ENCODE measurements around the gene LMTK2.

Gene LMTK2

GRCh38 chr7:98227939-98228338, 121.3 kb downstream of the LMTK2 start:
- Histone ChIP-seq H3K4me2 (ENCODE audit: low read length) (no peak overlapping the region), H3K36me3 (ENCODE audit: insufficient read depth, low read length) (peaks cover 4% of the 10 kb centered on the region), H3K4me1 (ENCODE audit: control insufficient read depth, insufficient read depth, low read length) (no peaks in the 10 kb centered on the region), H3K4me3 (ENCODE audit: low read length) (no peak overlapping the region), H3K27me3 (ENCODE audit: control insufficient read depth, insufficient read depth, low read length) (no peaks in the 10 kb centered on the region), H3K9me3 (replicated peaks; ENCODE audit: low read length) (no peaks in the 10 kb centered on the region), H3K9ac (ENCODE audit: low read depth, low read length) (no peak overlapping the region)

- H3K4me1 ChIP-seq (ENCODE audit: control insufficient read depth, insufficient read depth, low read length) = no peaks in the 10 kb centered on the region
- no peak overlapping the region for H3K9ac ChIP-seq (ENCODE audit: low read depth, low read length)
- H3K4me2 ChIP-seq (ENCODE audit: low read length) = no peak overlapping the region
- H3K4me3 ChIP-seq (ENCODE audit: low read length) = no peak overlapping the region
- no peaks in the 10 kb centered on the region for H3K27me3 ChIP-seq (ENCODE audit: control insufficient read depth, insufficient read depth, low read length)
- peaks cover 4% of the 10 kb centered on the region for H3K36me3 ChIP-seq (ENCODE audit: insufficient read depth, low read length)
- H3K9me3 ChIP-seq (replicated peaks; ENCODE audit: low read length) = no peaks in the 10 kb centered on the region
Observed at GRCh38 chr7:98228801-98229200, 122.1 kb downstream of the LMTK2 start.

GRCh38 chr7:98229441-98229840, 122.8 kb downstream of the LMTK2 start:
- Histone ChIP-seq H3K9me3 (replicated peaks; ENCODE audit: low read length) (no peaks in the 10 kb centered on the region), H3K4me1 (ENCODE audit: control insufficient read depth, insufficient read depth, low read length) (no peaks in the 10 kb centered on the region), H3K4me2 (ENCODE audit: low read length) (no peak overlapping the region), H3K9ac (ENCODE audit: low read depth, low read length) (no peak overlapping the region), H3K27me3 (ENCODE audit: control insufficient read depth, insufficient read depth, low read length) (no peaks in the 10 kb centered on the region), H3K36me3 (ENCODE audit: insufficient read depth, low read length) (peaks cover 4% of the 10 kb centered on the region), H3K4me3 (ENCODE audit: low read length) (no peak overlapping the region)

GRCh38 chr7:98229991-98230745, 123.5 kb downstream of the LMTK2 start:
- Histone ChIP-seq H3K4me2 (ENCODE audit: low read length) (no peak overlapping the region), H3K36me3 (ENCODE audit: insufficient read depth, low read length) (peaks cover 4% of the 10 kb centered on the region), H3K4me3 (ENCODE audit: low read length) (no peak overlapping the region), H3K27me3 (ENCODE audit: control insufficient read depth, insufficient read depth, low read length) (no peaks in the 10 kb centered on the region), H3K9me3 (replicated peaks; ENCODE audit: low read length) (no peaks in the 10 kb centered on the region), H3K4me1 (ENCODE audit: control insufficient read depth, insufficient read depth, low read length) (no peaks in the 10 kb centered on the region), H3K9ac (ENCODE audit: low read depth, low read length) (no peak overlapping the region)

- Histone ChIP-seq H3K36me3 (ENCODE audit: insufficient read depth, low read length) (peaks cover 4% of the 10 kb centered on the region), H3K4me1 (ENCODE audit: control insufficient read depth, insufficient read depth, low read length) (no peaks in the 10 kb centered on the region), H3K4me2 (ENCODE audit: low read length) (no peak overlapping the region), H3K27me3 (ENCODE audit: control insufficient read depth, insufficient read depth, low read length) (no peaks in the 10 kb centered on the region), H3K4me3 (ENCODE audit: low read length) (no peak overlapping the region), H3K9ac (ENCODE audit: low read depth, low read length) (no peak overlapping the region), H3K9me3 (replicated peaks; ENCODE audit: low read length) (no peaks in the 10 kb centered on the region)
Observed at GRCh38 chr7:98230746-98231471, 124.2 kb downstream of the LMTK2 start.

- Histone ChIP-seq H3K9ac (ENCODE audit: low read depth, low read length) (no peak overlapping the region), H3K9me3 (replicated peaks; ENCODE audit: low read length) (no peaks in the 10 kb centered on the region), H3K4me1 (ENCODE audit: control insufficient read depth, insufficient read depth, low read length) (no peaks in the 10 kb centered on the region), H3K27me3 (ENCODE audit: control insufficient read depth, insufficient read depth, low read length) (no peaks in the 10 kb centered on the region), H3K4me3 (ENCODE audit: low read length) (no peak overlapping the region), H3K4me2 (ENCODE audit: low read length) (no peak overlapping the region), H3K36me3 (ENCODE audit: insufficient read depth, low read length) (peaks cover 4% of the 10 kb centered on the region)
Observed at GRCh38 chr7:98231493-98232262, 125.0 kb downstream of the LMTK2 start.

- peaks cover 7% of the 10 kb centered on the region for H3K36me3 ChIP-seq (ENCODE audit: insufficient read depth, low read length)
Observed at GRCh38 chr7:98232263-98232585, 125.6 kb downstream of the LMTK2 start.

GRCh38 chr7:98232799-98233198, 126.1 kb downstream of the LMTK2 start:
- Histone ChIP-seq H3K4me2 (ENCODE audit: low read length) (no peak overlapping the region), H3K4me1 (ENCODE audit: control insufficient read depth, insufficient read depth, low read length) (no peaks in the 10 kb centered on the region), H3K27me3 (ENCODE audit: control insufficient read depth, insufficient read depth, low read length) (no peaks in the 10 kb centered on the region), H3K9ac (ENCODE audit: low read depth, low read length) (no peak overlapping the region), H3K4me3 (ENCODE audit: low read length) (no peak overlapping the region), H3K9me3 (replicated peaks; ENCODE audit: low read length) (no peaks in the 10 kb centered on the region), H3K36me3 (ENCODE audit: insufficient read depth, low read length) (peaks cover 6% of the 10 kb centered on the region)

More at GRCh38 chr7:98232263-98232585, 125.6 kb downstream of the LMTK2 start:
- Histone ChIP-seq H3K4me1 (ENCODE audit: control insufficient read depth, insufficient read depth, low read length) (no peaks in the 10 kb centered on the region), H3K27me3 (ENCODE audit: control insufficient read depth, insufficient read depth, low read length) (no peaks in the 10 kb centered on the region), H3K9ac (ENCODE audit: low read depth, low read length) (no peak overlapping the region), H3K9me3 (replicated peaks; ENCODE audit: low read length) (no peaks in the 10 kb centered on the region), H3K4me2 (ENCODE audit: low read length) (no peak overlapping the region), H3K4me3 (ENCODE audit: low read length) (no peak overlapping the region)

GRCh38 chr7:98233219-98234070, 126.8 kb downstream of the LMTK2 start:
- H3K4me3 ChIP-seq (ENCODE audit: low read length) = no peak overlapping the region
- no peaks in the 10 kb centered on the region for H3K4me1 ChIP-seq (ENCODE audit: control insufficient read depth, insufficient read depth, low read length)
- no peaks in the 10 kb centered on the region for H3K27me3 ChIP-seq (ENCODE audit: control insufficient read depth, insufficient read depth, low read length)
- H3K4me2 ChIP-seq (ENCODE audit: low read length) = no peak overlapping the region
- H3K36me3 ChIP-seq (ENCODE audit: insufficient read depth, low read length) = peaks cover 9% of the 10 kb centered on the region
- H3K9me3 ChIP-seq (replicated peaks; ENCODE audit: low read length) = no peaks in the 10 kb centered on the region
- no peak overlapping the region for H3K9ac ChIP-seq (ENCODE audit: low read depth, low read length)

- no peak overlapping the region for H3K4me3 ChIP-seq (ENCODE audit: low read length)
- no peak overlapping the region for H3K9ac ChIP-seq (ENCODE audit: low read depth, low read length)
- peaks cover 15% of the 10 kb centered on the region for H3K36me3 ChIP-seq (ENCODE audit: insufficient read depth, low read length)
- H3K27me3 ChIP-seq (ENCODE audit: control insufficient read depth, insufficient read depth, low read length) = no peaks in the 10 kb centered on the region
- H3K4me2 ChIP-seq (ENCODE audit: low read length) = no peak overlapping the region
- H3K9me3 ChIP-seq (replicated peaks; ENCODE audit: low read length) = no peaks in the 10 kb centered on the region
- no peaks in the 10 kb centered on the region for H3K4me1 ChIP-seq (ENCODE audit: control insufficient read depth, insufficient read depth, low read length)
Observed at GRCh38 chr7:98234429-98235147, 127.9 kb downstream of the LMTK2 start.

Data from skeletal muscle satellite cell (primary cell).